Hematopoietic multipotent progenitor cell treated with erythropoietin and hydrocortisone succinate and interleukin-3 and kit ligand, for 6 days (in vitro differentiated cells): ENCODE results near the gene ACTG1.

Experiments used
- DNase-seq: peaks from one replicate; pipeline ENCODE4 v3.0.0-alpha.2; 2015

Gene ACTG1

DNA sequence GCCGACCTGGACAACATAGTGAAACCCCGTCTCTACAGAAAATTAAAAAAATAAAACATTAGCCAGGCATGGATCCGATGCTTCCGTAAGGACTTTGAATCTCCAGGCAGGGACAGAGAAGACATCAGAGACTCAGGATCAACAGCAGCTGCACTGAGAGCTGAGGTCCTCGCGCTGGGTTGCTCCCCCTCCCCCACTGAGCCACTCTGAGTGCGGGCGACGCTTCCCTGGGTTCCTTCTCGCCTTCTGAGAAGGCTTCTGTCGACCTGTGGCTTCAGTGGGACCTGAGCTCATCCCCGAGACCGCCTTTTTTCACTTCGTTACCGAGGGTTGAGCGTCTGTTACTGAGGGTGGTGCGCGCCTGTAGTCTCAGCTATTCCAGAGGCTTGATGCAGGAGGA, 20.4 kb downstream of the ACTG1 start:
- DNase-seq = no peak

DNA sequence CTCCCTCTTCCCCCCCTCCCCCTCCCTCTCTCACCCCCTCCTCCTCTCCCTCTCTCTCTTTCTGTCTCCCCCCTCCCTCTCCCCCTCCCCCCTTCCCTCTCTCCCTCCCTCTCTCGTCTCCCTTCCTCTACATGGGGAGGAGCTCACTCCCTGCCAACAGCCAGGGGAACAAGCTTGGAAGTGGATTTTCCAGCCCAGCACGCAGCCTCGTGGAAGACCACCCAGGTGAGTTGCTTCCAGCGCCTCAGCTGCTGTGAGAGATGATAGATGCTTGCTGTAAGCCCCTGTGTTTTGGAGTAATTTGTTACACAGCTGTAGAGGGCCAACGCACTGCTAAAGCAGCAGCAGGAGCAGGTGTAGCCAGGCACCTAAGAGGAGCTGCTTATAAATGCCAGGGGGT, 20.8 kb downstream of the ACTG1 start:
- DNase-seq = no peak

DNA sequence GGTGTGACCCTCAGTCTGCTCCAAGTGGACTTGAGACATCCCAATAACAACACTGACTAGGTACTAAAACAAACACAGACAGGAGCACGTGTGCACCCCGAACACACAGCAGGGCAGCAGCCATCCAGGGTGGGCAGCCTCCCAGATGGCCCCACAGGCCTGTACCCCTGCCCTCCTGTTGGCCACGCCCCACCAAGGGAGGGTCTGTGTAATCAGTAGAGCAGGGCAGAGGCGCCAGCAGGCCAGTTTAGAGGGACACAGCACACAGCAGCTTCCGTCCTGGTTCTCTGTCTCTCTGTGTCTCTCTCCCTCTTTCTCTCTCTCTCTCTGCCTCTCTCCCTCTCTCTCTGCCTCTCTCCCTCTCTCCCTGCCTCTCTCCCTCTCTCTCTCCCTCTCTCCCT, 21.4 kb downstream of the ACTG1 start:
- DNase-seq = no peak

DNA sequence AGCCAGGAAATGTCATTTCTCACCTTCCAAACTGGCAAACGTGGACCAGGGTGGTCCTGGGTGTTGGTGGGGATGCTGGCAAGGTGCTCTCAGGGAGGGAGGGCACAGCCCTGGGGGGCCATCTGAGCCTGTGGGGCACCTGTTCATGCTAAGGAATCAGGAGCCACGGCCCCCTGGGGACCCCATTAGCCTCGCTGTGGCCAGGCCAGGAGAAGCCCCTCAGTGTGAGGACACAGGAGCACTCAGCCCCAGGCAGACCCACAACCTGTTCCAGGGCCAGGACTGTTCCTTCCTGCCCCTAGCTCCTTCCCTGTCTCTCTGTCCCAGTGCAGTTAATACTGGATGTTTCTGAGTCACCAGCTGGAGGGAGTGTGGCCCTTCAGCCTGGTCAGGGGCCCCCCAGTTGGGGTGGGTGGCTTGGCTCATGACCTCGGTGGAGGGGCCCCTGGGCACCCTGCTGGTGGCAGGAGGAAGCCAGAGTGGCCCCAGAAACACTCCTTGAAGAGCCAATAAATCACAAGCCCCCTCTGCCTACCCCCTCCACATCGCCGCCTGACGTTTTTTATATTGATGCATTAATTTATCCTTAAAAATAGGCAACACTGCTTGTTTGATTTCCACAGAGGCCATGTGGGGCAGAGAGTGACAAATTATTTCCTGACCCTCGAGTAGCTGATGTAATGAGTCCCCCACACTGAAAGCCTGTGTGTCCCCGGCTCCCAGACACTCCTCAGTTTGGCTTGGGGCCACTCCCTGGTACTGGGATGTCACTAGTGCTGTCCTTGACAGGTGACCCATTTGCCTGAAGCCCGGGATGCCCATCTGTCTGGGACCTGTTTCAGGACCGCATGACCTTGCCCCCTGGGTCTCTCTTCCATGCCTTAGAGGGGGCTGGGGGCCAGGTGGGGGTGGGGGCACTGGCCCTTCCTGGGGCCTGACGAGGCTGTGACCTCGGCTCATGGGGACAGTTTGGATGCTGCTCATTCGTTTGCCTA, 22.3 kb downstream of the ACTG1 start:
- no peak for DNase-seq

DNA sequence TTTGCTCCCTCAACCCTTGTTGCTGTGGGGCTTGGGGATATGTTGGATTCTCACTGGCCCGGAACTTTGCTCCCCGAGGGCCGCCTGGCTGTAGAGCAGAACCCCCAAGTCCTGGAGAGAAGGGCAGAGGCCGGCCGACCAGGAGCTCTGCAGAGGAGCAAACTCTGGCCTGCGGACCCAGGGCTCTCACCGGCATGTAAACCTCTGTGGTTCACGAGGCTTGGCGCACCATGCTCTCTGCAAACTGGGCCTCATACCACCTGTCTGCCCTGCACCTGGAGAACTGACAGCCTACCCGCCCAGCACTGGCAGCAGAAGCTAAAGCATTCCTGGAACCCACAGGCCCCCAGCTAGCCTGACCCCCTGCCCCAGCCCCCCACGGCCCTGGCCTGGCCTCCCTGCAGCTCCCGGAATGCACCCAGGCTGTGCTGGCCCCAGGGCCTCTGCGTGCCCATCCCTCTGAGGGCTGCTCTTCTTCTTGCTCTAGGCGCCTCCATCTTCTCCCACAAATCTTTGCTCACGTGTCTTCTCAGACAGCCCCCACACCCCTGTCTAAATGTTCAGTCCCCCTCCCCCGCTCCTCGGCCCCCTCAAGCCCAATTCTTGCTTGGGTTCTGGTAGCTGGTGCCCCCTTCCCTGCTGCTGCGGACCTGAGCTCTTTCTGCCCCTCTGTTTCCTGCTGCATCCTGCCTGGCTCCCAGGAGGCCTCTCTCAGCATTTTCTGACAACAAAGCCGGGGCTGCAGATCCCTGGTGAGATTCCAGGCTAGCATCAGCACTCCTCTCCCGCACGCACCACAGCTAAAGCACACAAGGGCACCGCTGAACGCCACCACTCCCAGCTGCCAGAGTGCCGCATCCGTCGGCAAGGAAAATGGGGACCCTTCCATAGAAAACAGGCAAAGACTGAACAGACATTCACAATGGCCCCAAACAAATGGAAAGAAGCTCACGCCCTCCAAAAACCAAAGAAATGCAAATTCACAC, 23.3 kb downstream of the ACTG1 start:
- no peak for DNase-seq

DNA sequence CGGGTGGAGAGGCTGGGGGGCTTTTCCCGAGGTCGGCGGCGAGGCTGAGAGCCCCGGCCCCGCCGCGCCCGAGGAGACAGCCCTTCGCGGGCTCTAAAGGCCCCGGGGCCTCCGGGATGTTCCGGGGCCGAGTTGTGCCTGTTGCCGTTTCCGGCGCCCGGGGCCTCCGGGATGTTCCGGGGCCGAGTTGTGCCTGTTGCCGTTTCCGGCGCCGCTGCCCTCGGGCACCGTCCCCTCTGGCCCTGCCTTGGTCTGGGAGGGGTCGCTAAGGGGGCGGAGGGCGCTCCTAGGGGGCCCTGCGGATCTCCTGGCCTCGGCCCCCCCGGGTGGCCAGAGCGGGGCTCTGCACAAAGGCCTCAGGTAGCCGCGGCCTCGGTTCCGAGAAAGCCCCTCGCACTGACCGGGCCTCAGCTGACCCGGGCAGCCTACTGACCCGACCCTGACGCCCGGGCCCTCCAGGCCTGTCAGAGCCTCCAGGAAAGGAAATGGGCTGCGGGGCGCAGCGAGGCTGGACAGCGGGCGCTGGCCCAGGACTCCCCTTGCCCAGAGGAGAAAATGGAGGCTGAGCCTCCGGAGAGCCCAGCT, 24.2 kb downstream of the ACTG1 start:
- DNase-seq = no peak

DNA sequence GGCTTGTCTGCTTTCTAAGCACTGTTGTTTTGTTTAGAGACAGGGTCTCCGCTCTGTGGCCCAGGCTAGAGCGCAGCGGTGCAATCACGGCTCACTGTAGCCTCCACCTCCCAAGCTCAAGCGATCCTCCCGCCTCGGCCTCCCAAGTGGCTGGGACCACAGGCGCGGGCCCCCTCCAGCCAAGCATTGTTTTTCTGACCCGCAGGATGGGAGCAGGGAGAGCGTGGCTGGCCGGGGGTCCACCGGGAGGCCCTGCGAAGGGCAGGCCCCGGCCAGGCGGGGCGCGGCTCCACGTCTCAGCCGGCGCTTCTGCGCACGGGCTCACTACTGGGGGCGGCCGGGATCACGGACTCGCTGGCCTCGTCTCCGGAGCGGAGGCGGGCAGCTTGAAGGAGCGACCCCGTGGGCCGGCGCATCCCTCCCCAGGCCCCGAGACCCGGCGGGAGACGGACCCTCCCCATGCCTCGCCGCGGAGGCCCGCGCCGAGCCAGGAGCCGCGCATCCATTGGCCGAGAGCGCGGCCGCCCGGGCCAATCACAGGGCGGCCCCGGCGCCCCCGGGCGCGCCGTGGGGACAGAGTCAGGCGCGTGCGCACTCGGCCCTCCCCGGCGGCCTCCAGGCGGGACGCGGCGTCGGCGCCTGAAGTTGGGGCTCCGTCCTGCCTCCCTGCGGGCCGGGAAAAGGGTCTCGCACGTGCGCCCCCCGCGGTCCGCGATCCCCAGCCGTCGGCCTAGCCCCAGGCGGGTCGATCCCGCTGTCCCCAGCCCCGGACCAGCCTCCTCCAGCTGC, 24.9 kb downstream of the ACTG1 start:
- DNase-seq = peak; percentile 84

DNA sequence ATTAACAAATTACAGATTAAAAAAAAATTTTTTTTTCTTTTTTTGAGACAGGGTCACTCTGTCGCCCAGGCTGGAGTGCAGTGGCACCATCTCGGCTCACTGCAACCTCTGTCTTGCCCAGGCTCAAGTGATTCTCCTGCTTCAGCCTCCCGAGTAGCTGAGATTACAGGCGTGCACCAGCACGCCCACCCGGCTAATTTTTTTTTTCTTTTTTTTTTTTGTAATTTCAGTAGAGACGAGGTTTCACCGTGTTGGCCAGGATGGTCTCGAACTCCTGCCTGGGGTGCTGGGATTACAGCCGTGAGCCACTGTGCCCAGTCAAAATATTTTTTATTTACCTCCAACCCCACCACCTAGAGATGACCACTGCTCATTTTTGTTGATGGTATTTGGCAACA, 25.5 kb downstream of the ACTG1 start:
- no peak for DNase-seq

DNA sequence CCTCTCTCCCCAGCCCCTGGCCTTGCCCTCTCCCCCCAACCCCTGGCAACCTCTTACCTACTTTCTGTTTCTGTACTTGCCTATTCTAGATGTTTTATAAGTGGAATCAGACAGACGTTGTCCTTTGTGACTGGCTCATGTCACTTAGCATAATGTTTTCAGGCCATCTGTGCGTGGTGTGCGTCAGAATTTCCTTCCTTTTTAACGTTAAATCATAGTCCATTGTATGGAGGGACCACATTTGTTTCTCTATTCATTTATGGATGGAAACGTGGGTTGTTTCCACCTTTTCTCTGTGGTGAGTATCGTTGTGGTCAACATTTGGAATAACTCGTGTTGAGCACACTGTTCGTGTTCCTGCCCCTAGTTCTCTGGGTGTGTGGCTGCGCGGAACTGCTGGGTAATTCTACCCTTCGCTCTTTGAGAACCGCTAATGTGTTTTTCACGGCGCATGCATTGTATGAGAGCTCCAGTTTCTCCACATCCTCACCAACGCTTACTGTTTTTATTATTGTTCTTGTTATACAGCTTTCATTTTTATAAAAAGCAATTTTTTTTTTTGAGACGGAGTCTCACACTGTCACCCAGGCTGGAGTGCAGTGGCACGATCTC, 26.3 kb downstream of the ACTG1 start:
- no peak for DNase-seq

DNA sequence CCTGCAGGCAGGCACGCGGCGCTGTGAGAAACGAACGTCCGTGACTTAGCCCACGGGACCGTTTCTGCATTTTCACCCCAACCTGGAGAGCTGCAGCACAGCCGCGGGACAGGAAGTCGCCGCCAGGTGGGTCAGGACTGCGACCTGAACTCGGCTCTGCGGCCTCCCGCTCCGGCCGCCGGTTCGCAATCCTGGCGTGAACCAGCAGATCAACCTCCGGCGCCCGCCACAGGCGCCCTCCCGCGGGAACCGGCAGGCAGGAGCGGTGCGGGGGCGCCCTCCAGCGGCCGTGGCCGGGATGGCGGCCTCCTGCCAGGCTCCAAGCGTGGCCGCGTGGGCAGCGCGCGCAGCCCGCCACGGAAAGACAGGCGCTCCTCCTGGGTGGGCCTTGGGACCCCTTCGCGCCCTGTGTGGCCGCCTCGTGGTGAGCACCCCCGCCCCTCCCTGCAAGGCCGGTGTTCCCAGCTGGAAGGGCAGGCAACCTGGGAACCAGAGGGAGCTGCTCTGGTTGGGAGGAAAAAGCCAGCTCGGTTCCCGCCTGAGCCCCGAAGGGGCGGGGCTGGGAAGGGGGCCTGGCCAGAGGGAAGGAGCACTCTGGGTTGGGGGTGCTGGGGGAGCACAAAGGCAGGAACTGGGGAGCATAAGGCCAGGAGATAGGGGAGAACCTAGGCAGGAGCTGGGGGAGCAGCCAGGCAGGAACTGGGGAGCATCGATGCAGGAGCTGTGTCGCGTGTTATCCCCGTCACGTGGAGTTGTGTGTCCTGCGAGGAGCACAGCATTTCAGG, 28.2 kb downstream of the ACTG1 start:
- DNase-seq = peak; percentile 85

DNA sequence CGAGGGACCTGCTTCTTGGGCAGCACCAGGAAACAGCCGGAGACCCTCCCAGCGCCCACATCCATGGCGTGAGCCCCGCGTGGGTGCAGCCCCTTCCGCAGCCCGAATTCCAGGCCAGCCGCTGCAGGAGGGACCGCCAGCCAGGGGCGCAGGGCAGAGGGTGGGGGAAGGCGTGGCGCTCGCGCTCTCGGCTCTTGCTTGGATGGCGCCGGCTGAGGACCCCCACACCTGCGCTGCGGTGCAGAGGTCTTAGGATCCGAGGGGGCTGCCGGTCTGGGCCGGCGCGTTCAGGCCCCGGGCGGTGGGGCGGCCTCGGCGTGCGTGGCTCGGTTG, 28.8 kb downstream of the ACTG1 start:
- DNase-seq = no peak

DNA sequence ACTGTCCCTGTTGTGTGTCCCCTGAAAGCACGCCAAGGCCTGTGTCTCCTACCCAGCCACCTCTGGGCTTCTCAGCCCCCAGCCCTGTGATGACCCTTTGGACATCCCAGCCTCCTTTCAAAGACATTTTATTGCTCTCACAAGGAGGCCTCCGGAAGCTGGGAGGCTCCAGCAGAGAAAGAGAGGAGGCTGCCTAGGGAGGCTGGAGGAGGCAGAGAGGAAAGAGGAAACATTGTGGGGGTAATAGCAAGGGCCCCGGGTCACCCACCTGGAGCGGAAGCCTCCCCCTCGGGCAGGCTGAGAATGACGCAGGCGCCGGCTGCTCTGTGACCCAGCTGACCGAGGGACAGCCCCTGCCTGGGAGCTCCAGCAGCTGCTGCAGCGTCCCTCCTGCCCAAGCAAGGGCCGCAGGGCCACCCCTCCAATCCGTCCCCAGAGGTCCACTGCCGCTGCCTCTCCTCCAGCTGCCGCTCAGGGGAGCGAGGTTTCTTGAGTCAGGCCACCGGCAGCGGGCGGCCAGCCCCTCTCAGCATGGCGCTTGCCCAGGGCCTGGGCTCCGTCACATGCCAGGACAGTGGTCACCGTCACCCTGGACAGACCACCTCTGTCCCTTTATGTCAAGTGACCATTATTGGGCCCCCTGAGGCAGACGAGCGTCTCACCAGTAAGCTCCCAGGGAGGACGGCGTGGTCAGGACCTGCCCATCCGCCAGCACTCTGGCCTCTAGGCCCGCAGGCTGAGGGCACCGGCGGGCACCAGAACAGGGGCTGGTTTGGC, 29.3 kb downstream of the ACTG1 start:
- peak; percentile 38 for DNase-seq

DNA sequence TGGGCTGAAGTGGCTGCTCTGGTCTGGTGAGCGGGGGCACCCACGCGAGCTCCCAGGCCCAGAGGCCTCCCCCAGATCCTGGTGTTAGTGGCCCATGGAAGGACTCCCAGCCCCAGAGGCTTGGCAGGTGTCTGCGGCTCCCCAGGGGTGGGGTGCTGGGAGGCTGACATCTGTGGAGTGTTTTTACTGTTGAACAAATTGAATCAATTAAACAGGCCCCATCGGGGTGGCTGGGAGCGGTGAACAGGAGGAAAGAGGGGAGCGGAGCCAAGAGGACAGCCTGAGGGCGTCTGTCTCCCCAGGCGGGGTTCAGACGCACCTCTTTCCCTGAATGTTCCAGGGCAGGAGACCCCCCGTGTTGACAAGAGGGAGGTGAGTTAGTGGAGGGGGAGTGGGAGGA, 29.9 kb downstream of the ACTG1 start:
- no peak for DNase-seq

DNA sequence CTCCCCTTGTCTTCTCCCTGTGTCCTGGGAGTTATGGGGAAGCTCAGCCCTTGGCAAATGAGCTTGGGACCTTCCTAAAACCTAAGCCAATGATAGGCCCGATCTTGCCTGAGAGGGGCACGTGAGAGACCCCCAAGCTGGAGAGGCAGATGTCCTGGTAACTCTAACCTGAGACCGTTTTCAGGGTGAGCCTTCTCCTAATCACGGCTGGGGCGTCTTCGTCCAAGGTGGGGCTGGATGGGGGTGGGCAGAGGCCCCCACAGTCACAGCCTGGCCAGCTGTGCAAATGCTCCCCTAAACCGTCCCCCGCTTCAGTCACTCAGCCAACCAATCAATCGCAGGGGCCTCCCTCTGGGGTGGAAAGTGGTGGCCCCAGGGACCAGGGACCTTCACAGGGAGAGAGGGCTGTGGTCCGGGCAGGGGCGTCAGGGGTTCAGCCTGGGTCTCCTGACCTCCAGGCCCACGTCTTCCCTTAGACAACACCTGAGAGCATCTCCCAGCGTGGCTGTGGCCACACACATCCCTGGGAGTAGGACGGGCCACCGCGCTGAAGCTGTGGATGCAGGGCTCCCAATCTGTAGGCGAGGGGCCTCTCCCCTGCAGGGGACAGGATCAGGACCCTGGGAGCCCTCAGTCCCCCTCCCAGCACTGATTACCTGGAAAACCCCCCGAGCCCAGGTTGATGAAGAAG, 30.6 kb downstream of the ACTG1 start:
- DNase-seq = no peak

DNA sequence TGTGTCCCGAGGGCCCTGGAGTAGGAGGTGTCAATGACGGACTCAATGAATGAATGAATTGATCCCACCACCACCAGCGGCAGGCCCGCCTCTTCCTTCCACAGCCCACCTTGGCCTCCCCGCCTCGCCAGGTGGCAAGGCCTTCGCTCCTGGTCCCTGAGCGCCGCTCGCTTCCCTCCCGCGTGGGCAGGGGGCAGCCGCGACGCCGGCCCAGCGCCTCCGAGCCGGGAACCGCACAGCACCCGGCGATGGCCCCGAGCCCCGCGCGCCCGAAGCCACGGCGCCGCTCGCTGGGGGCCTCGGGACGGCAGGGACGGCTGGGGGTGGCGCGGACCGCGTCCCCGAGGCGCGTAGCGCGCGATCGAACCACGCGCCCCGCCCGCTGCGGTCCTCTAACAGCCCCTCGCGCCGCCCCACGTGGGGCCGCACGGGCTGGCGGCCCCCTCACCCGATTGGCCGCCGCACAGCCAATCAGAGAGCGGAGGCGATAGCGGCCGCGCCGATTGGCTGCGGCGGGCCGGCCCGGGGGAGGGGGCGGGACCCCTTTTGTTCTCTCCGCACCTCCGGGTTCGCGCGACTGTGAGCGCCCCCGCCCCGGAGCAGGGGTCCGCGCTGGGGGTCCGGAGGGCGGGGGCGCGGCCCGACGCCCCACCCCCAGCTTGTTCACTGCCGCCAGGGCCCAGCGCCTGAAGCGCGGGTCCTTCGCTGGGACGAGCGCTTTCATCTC, 31.4 kb downstream of the ACTG1 start:
- DNase-seq = peak; percentile 74

DNA sequence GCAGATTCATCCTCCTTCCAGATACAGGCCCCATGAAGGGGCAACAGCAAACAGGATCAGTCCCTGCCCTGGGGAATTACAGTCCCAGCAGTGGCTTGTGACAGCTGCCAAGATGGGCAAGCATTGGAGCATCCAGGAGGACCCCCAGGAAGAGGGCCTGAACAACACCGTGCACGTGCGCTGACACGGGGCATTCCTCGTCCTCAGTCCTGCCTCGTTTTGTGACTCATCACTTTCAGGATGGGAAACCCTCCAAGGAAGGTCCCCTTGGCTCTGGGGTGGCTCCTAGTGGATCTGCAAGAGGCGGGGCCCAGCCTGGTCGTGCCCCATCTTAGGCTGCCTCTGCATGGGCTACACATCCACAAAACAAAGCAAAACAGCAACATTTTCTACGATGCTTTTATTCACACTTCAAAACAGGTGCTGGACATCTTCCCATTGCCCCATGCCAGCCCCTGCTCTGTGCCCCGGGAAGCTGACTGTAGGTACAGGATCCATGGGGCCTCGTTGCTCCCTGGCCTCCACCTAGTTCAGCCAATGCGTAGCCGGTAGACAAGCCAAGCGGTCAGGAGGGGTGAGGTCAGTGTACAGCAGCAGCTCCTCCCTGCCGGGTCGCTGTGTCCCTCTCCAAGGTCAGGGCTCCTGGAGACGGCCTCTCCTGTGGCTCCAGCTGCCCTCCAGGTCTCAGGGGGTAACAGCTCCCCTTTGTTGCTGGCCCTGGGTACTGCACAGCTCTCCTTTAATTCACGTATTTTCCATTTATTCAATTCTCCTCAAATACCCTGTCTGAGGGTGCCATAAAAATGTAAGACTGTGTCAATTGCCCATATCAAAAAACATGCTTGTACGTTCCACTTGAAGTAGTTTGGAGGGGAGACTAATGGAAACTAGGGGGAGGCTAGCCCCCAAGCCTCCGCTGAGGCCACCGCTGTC, 32.2 kb downstream of the ACTG1 start:
- DNase-seq = no peak

DNA sequence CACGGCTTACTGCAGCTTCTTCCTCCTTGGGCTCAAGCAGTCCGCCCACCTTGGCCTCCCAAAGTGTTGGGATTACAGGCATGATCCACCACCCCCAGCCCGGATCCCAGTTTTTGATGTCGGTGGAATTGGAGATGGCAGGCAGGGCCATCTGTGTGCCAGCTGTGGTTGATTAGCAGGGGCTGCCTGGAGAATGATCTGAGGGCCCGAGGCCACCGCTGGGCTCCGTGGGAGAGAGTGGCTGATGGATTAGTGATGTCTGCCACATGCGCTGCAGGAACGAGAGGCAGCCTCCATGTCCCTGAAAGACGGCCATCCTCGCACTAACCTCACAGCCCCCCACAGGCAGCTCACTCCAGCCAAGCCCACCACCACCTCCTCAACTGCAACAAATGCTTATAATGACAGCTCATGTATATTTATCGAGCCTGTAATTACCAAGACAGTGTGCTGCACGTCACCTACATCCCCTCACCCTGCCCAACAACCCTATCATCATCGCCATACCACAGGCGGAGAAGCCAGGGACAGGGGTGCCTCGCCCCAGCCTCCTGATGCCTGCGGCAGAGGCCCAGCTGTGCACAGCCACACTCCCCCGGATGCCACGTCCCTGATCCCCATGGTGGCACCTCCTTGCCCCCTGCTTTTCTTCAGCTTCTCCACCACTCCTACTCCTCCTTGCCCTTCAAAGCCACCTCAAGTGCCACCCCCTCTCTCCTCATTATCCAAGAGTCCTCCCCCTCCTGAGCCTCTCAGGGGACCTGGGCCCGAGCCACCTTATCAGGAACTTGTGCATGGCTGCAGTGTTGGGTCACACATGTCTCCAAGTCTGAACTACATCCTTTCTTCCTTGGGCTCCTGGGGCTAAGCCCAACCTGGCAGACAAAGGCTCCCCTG, 33.2 kb downstream of the ACTG1 start:
- no peak for DNase-seq
